K562 (cell line): ENCODE results near the gene FOXRED2. TPM values are rescaled to one million over a fixed set of nuclear protein-coding genes. Genes with fewer than 3 reads are reported as not detected.
A peak's percentile ranks its signal among the peaks of the same experiment; 100 is the strongest.

Source experiments
- ATAC-seq: fragments of 200-7000 bp; cut with Tn5 transposase; 3 replicates; pipeline ENCODE4 v1.9.1; 2020; ENCODE audit warnings: moderate library complexity
- BruUV-seq: library from RNA; stranded (reverse); fragments of 400-500 nt; replicated peaks from 2 replicates; lab custom pipeline; 2021; lab: Mats Ljungman, UMichigan
- CTCF ChIA-PET: fragments of 300-600 bp; formaldehyde crosslinking; extraction: SDS; loops from one replicate; lab custom pipeline; 2021; ENCODE audit warnings: low intra/inter-chr PET ratio; lab: Yijun Ruan, JAX
- POLR2A ChIA-PET: fragments of 300-600, 350-650 bp; sonication (Branson Sonifier 250); formaldehyde crosslinking; extraction: SDS; loops from one replicate; lab custom pipeline; 2021; ENCODE audit warnings: antibody characterized with exemption, inconsistent platforms; lab: Yijun Ruan, JAX
- DNase-seq, 4 experiments: peaks; one replicate each; pipeline versions ENCODE4 v3.0.0 to v3.0.0-alpha.2; 2011 to 2018; ENCODE audit warnings: low spot score in 3 of 4, mixed read lengths in 3 of 4; ENCODE audit errors: extremely low read depth in 1 of 4
- FAIRE-seq: peaks from 2 replicates; lab custom pipeline; 2011; peaks lifted over from hg19 to GRCh38; lab: Jason Lieb, UNC
- H2AFZ ChIP-seq: 2 replicates; pipeline ENCODE4 v1.6.0; 2011; ENCODE audit warnings: low read depth, low read length, control low read depth, inconsistent platforms
- H3K27ac ChIP-seq: fragments of 200-600 bp; 3 replicates; pipeline ENCODE4 v1.8.0; 2011; ENCODE audit warnings: low read depth, mild to moderate bottlenecking, control low read depth, inconsistent platforms, low read length, moderate library complexity, mixed read lengths; ENCODE audit errors: extremely low read depth
- H3K27me3 ChIP-seq, 2 experiments: fragments of 300-600 bp in 1 of 2; 2 replicates in 1 of 2; 3 replicates in 1 of 2; pipeline versions ENCODE4 v1.6.0 to v1.8.0; 2011; ENCODE audit warnings: inconsistent platforms in 2 of 2, low read length in 2 of 2, mild to moderate bottlenecking in 1 of 2, mixed read lengths in 1 of 2, moderate library complexity in 1 of 2; ENCODE audit not compliant: control insufficient read depth in 2 of 2, insufficient read depth in 2 of 2
- H3K36me3 ChIP-seq: fragments of 300-600 bp; 3 replicates; pipeline ENCODE4 v1.8.0; 2011; ENCODE audit warnings: mild to moderate bottlenecking, low read length, inconsistent platforms; ENCODE audit not compliant: control insufficient read depth, insufficient read depth
- H3K4me1 ChIP-seq, 2 experiments: fragments of 200-600 bp in 1 of 2; replicated peaks in 1 of 2; 2 replicates in 1 of 2; 3 replicates in 1 of 2; pipeline versions ENCODE4 v1.5.1 to v1.8.0; 2011; ENCODE audit warnings: inconsistent platforms in 2 of 2, low read length in 2 of 2, mild to moderate bottlenecking in 1 of 2, mixed read lengths in 1 of 2, moderate library complexity in 1 of 2; ENCODE audit not compliant: control insufficient read depth in 2 of 2, insufficient read depth in 2 of 2
- H3K4me2 ChIP-seq: 2 replicates; pipeline ENCODE4 v1.6.1; 2011; ENCODE audit warnings: low read length, control low read depth, inconsistent platforms, mixed read lengths; ENCODE audit not compliant: insufficient read depth
- H3K4me3 ChIP-seq: fragments of 200-600 bp; sonication (generic), shearing (Covaris generic); 2 replicates; pipeline ENCODE4 v1.5.1; 2016; ENCODE audit warnings: control low read depth, inconsistent platforms
- H3K79me2 ChIP-seq: fragments of 200-600 bp; 3 replicates; pipeline ENCODE4 v1.8.0; 2011; ENCODE audit warnings: low read length, inconsistent platforms; ENCODE audit not compliant: control insufficient read depth, insufficient read depth
- H3K9ac ChIP-seq, 2 experiments: 2 replicates each; pipeline versions ENCODE4 v1.6.0 to v1.6.1; 2011; ENCODE audit warnings: low read depth in 2 of 2, low read length in 2 of 2, control low read depth in 1 of 2, inconsistent platforms in 1 of 2, mild to moderate bottlenecking in 1 of 2, mixed read lengths in 1 of 2; ENCODE audit not compliant: insufficient read depth in 1 of 2
- H3K9me1 ChIP-seq: one replicate; pipeline ENCODE4 v1.6.0; 2011; ENCODE audit warnings: inconsistent platforms, mild to moderate bottlenecking, low read length, moderate library complexity; ENCODE audit not compliant: control insufficient read depth, insufficient read depth
- H3K9me3 ChIP-seq: replicated peaks from 2 replicates; pipeline ENCODE4 v1.5.1; 2011; ENCODE audit warnings: low read depth, low read length, inconsistent platforms; ENCODE audit not compliant: control insufficient read depth, insufficient read depth
- H4K20me1 ChIP-seq: replicated peaks from 2 replicates; pipeline ENCODE4 v1.6.1; 2011; ENCODE audit warnings: low read length, inconsistent platforms, mixed read lengths; ENCODE audit not compliant: control insufficient read depth, insufficient read depth
- CBX3 ChIP-seq, 2 experiments: IDR thresholded peaks; 1 replicate in 1 of 2; 2 replicates in 1 of 2; pipeline ENCODE4 v1.6.1; 2012; ENCODE audit warnings: inconsistent platforms in 2 of 2, low read length in 2 of 2, borderline replicate concordance in 1 of 2, control low read depth in 1 of 2
- DACH1 ChIP-seq: fragments of 450-650 bp; IDR thresholded peaks from 2 replicates; pipeline ENCODE4 v1.6.1; 2018; ENCODE audit not compliant: partially characterized antibody
- ELF2 ChIP-seq: fragments of 250-450 bp; sonication (Bioruptor Pico); IDR thresholded peaks from 2 replicates; pipeline ENCODE4 v1.5.0; 2021; ENCODE audit warnings: mild to moderate bottlenecking
- ETV1 ChIP-seq: fragments of 450-650 bp; conservative IDR thresholded peaks from 2 replicates; pipeline ENCODE4 v1.6.1; 2016; ENCODE audit warnings: missing genetic modification characterization, control low read depth, low read depth, missing compliant biosample characterization
- ID3 ChIP-seq, 2 experiments: fragments of 250-450 bp in 1 of 2; fragments of 450-650 bp in 1 of 2; sonication (Bioruptor Pico) in 1 of 2; IDR thresholded peaks; 2 replicates each; pipeline versions ENCODE4 v1.6.1 to v1.8.0; 2016 to 2021; ENCODE audit warnings: mild to moderate bottlenecking in 2 of 2, moderate library complexity in 2 of 2, missing compliant biosample characterization in 1 of 2, missing genetic modification characterization in 1 of 2
- LARP7 ChIP-seq: fragments of 450-650 bp; IDR thresholded peaks from 2 replicates; pipeline ENCODE4 v1.6.1; 2016
- NFRKB ChIP-seq: fragments of 450-650 bp; IDR thresholded peaks from 2 replicates; pipeline ENCODE4 v1.6.1; 2016; ENCODE audit warnings: low read depth
- SMAD2 ChIP-seq: fragments of 150-350 bp; IDR thresholded peaks from 2 replicates; pipeline ENCODE4 v1.6.1; 2014; ENCODE audit warnings: low read depth, mild to moderate bottlenecking, low read length
- SPI1 ChIP-seq: IDR thresholded peaks from 2 replicates; pipeline ENCODE4 v1.6.1; 2011; ENCODE audit warnings: low read depth, low read length, control low read depth, borderline replicate concordance
- ZBTB1 ChIP-seq: sonication (generic); formaldehyde crosslinking; IDR thresholded peaks from 2 replicates; pipeline ENCODE4 v1.8.1; 2023; ENCODE audit warnings: missing genetic modification reagents, low read depth, mild to moderate bottlenecking, borderline replicate concordance
- ZFP36 ChIP-seq: fragments of 150-350 bp; IDR thresholded peaks from 2 replicates; pipeline ENCODE4 v1.6.1; 2018; ENCODE audit warnings: low read length, low read depth; ENCODE audit not compliant: partially characterized antibody
- ZNF274 ChIP-seq: IDR thresholded peaks from 2 replicates; pipeline ENCODE4 v1.6.1; 2011; ENCODE audit warnings: low read depth, mild to moderate bottlenecking, low read length, moderate library complexity, borderline replicate concordance
- ZNF311 ChIP-seq: fragments of 250-450 bp; sonication (Bioruptor Pico); IDR thresholded peaks from 2 replicates; pipeline ENCODE4 v1.4.0; 2020; ENCODE audit warnings: mild to moderate bottlenecking, moderate library complexity
- ZNF707 ChIP-seq: fragments of 250-450 bp; sonication (Bioruptor Pico); conservative IDR thresholded peaks from 2 replicates; pipeline ENCODE4 v1.8.0; 2022; ENCODE audit warnings: inconsistent platforms, mild to moderate bottlenecking, moderate library complexity
- ZNF780A ChIP-seq: fragments of 250-450 bp; sonication (Bioruptor Pico); IDR thresholded peaks from 2 replicates; pipeline ENCODE4 v1.5.0; 2021; ENCODE audit warnings: mild to moderate bottlenecking
- WGBS: fragments of 100-300 bp; shearing (Covaris generic); methylation state at CpG from one replicate; pipeline ENCODE4 v1.1.6; 2016; ENCODE audit warnings: low coverage, mixed read lengths; ENCODE audit not compliant: insufficient coverage; ENCODE audit errors: missing lambda C conversion rate; 5-methylcytosine and 5-hydroxymethylcytosine counted together
- in situ Hi-C: fragments of 300-500 bp; cut with MboI; formaldehyde crosslinking; loops from 4 replicates; pipeline ENCODE4 v1.15.0; 2018; ENCODE audit warnings: inconsistent platforms, mixed read lengths
- intact Hi-C: fragments of 100-400 bp; cut with micrococcal nuclease; formaldehyde crosslinking; loops from 2 replicates; pipeline ENCODE4 v1.14.2; 2022
- polyA plus RNA-seq, 8 experiments: library from polyadenylated mRNA; depleted of rRNA in 4 of 8; stranded (reverse) in 5 of 8; unstranded in 3 of 8; fragments of >200 nt; fragmentation: Nextera tagmentation in 2 of 8; fragmentation: Illumina TruSeq in 1 of 8; extraction: Ambion mirVana in 2 of 8; extraction: Trizol in 1 of 8; gene quantifications; 2 replicates each; pipeline versions ENCODE4 v1.2.1 to v1.2.3, GENCODE V29; 2011 to 2014; ENCODE audit warnings: inconsistent platforms in 1 of 8, missing spikeins in 1 of 8
- total RNA-seq, 7 experiments: library from RNA; depleted of rRNA in 6 of 7; stranded (reverse); fragments of >200 nt in 6 of 7; fragmentation: Illumina TruSeq in 2 of 7; extraction: Trizol in 2 of 7; gene quantifications; 2 replicates each; pipeline versions ENCODE4 v1.2.1 to v1.2.3, GENCODE V29; 2011 to 2021; ENCODE audit warnings: low replicate concordance in 1 of 7
- TF ChIP-seq, protein P1 (sequence below): fragments of 450-650 bp; formaldehyde crosslinking; IDR thresholded peaks from 2 replicates; pipeline ENCODE4 v1.4.0; 2022; ENCODE audit warnings: mild to moderate bottlenecking, moderate library complexity
- TF ChIP-seq, protein P2 (sequence below): fragments of 250-450 bp; sonication (Bioruptor Pico); IDR thresholded peaks from 2 replicates; pipeline ENCODE4 v1.8.0; 2022; ENCODE audit warnings: inconsistent platforms, mild to moderate bottlenecking, moderate library complexity, borderline replicate concordance
- TF ChIP-seq, protein P3 (sequence below): IDR thresholded peaks from 2 replicates; pipeline ENCODE4 v1.6.1; 2012; ENCODE audit warnings: low read depth, low read length, improper control_type of control experiment, borderline replicate concordance

FOXRED2 gene
- total and polyA plus RNA-seq, 9 of the 15 experiments (the other 6 are each of a cell fraction or from before 2014, with no cell fraction given): 2.8 to 48.4 (median 7.8) TPM

DNA sequence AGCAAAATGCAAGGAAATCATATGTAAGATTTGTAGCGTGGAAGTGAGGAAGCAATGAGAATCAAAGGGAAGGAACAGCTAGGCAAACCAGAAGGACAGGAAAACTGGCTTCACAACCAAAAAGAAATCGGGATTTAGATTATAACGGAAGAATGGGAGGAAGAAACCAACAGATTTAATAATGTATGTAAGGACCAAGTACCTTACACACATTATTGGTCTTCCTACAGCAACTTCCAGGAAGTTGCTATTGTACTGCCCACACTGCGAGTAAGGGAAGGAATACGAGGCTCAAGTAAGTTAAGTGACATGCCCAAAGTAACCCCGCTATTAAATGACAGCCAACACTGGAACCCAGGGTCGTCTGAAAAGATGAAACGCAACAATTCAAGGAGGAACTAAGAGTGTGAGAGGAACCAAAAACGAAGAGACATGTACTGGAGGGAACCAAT is 25.9 kb downstream of the FOXRED2 start:
- CTCF ChIA-PET: no interaction called here
- TF ChIP-seq ELF2 (CRISPR knock-in tag) (0 out of 2 replicates have a peak, but pooled peaks have one; percentile 42), LARP7 (0 out of 2 replicates have a peak, but pooled peaks have one; percentile 53), SPI1 (0 out of 2 replicates have a peak, but pooled peaks have one; percentile 22), ZNF707 (CRISPR knock-in tag) (no peak), ETV1 (tag) (0 out of 2 replicates have a peak, but pooled peaks have one; percentile 15), ID3 (CRISPR knock-in tag; IDR thresholded peaks at IDR 0.05) (no peak), ID3 (tag; IDR thresholded peaks at IDR 0.05) (no peak), SMAD2 (no peak), ZNF311 (CRISPR knock-in tag) (no peak), CBX3 (IDR thresholded peaks at IDR 0.05; ENCODE audit: borderline replicate concordance in 1 of 2, low read length in 2 of 2) (peak in 1 of 2 experiments; percentile 55; a peak in 1 of 3 replicates), ZFP36 (no peak), ZNF274 (no peak), ZNF780A (CRISPR knock-in tag) (no peak), NFRKB (peak; percentile 84), DACH1 (no peak), ZBTB1 (CRISPR knock-in tag) (no peak)
- TF ChIP-seq, protein P1, sequence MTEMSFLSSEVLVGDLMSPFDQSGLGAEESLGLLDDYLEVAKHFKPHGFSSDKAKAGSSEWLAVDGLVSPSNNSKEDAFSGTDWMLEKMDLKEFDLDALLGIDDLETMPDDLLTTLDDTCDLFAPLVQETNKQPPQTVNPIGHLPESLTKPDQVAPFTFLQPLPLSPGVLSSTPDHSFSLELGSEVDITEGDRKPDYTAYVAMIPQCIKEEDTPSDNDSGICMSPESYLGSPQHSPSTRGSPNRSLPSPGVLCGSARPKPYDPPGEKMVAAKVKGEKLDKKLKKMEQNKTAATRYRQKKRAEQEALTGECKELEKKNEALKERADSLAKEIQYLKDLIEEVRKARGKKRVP (CRISPR knock-in tag): no peak
- TF ChIP-seq, protein P2, sequence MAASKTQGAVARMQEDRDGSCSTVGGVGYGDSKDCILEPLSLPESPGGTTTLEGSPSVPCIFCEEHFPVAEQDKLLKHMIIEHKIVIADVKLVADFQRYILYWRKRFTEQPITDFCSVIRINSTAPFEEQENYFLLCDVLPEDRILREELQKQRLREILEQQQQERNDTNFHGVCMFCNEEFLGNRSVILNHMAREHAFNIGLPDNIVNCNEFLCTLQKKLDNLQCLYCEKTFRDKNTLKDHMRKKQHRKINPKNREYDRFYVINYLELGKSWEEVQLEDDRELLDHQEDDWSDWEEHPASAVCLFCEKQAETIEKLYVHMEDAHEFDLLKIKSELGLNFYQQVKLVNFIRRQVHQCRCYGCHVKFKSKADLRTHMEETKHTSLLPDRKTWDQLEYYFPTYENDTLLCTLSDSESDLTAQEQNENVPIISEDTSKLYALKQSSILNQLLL (CRISPR knock-in tag): no peak
- TF ChIP-seq, protein P3, sequence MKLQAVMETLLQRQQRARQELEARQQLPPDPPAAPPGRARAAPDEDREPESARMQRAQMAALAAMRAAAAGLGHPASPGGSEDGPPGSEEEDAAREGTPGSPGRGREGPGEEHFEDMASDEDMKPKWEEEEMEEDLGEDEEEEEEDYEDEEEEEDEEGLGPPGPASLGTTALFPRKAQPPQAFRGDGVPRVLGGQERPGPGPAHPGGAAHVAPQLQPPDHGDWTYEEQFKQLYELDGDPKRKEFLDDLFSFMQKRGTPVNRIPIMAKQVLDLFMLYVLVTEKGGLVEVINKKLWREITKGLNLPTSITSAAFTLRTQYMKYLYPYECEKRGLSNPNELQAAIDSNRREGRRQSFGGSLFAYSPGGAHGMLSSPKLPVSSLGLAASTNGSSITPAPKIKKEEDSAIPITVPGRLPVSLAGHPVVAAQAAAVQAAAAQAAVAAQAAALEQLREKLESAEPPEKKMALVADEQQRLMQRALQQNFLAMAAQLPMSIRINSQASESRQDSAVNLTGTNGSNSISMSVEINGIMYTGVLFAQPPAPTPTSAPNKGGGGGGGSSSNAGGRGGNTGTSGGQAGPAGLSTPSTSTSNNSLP: no peak

More for the DNA sequence above, 25.9 kb downstream of the FOXRED2 start:
- H3K9me1 ChIP-seq: no peaks in the 10 kb centered on the region
- FAIRE-seq (no peak), DNase-seq (no peak), ATAC-seq (no peak)
- peaks cover 22 to 25% of the 10 kb centered on the region in 2 experiments; a peak in 4 of 5 replicates for H3K4me1 ChIP-seq
- H3K27ac ChIP-seq: peak overlapping the region; percentile 88
- POLR2A ChIA-PET: interaction anchor here (0.6 to 2.0 kb wide), 4 partner anchors 10 to 113 kb away, joined by 3 to 9 read pairs (median 5); partner anchors contain the start of gene FOXRED2
- H3K9me3 ChIP-seq: peaks cover 5% of the 10 kb centered on the region
- WGBS: 2% methylated on average over 9 of the region's 9 CpGs
- peak overlapping the region; percentile 72 for H2AFZ ChIP-seq
- peak overlapping the region; percentile 91 to 92 for H3K9ac ChIP-seq
- peak overlapping the region; percentile 82 for H3K4me2 ChIP-seq
- intact Hi-C loops (loop anchor here (2.0 kb wide), 1 partner anchor 26 kb away; the partner anchor contains the start of gene FOXRED2), in situ Hi-C loops (no loop called here)
- H3K36me3 ChIP-seq: peaks cover 37% of the 10 kb centered on the region
- peak overlapping the region; percentile 57 for H3K4me3 ChIP-seq
- TSS peak; percentile 67 for BruUV-seq
- H4K20me1 ChIP-seq: no peaks in the 10 kb centered on the region
- H3K27me3 ChIP-seq: no peaks in the 10 kb centered on the region
- peaks cover 26% of the 10 kb centered on the region for H3K79me2 ChIP-seq
